Lung (tissue), 12 donors: ENCODE data around the gene NTM. TPM values are rescaled to one million over a fixed set of nuclear protein-coding genes. Genes with fewer than 3 reads are reported as not detected.

Source experiments
- ATAC-seq: fragments of 200-7000 bp; cut with Tn5 transposase; one replicate; pipeline ENCODE4 v1.9.1; 2020; ENCODE audit warnings: moderate number of reproducible peaks; ENCODE audit not compliant: insufficient read depth, low FRiP score
- DNase-seq, 3 donors: peaks; one replicate each; pipeline ENCODE4 v3.0.0-alpha.2; 2013 to 2017
- H3K27ac ChIP-seq, 2 donors: one replicate each; pipeline ENCODE4 v1.5.1; 2013; ENCODE audit warnings: mild to moderate bottlenecking in 2 of 2, moderate library complexity in 2 of 2, control low read depth in 1 of 2, inconsistent platforms in 1 of 2, low read depth in 1 of 2, low read length in 1 of 2
- H3K27me3 ChIP-seq, 3 donors: one replicate each; pipeline ENCODE4 v1.5.1; 2013; ENCODE audit warnings: low read length in 2 of 3; ENCODE audit not compliant: control insufficient read depth in 3 of 3, insufficient read depth in 3 of 3
- H3K36me3 ChIP-seq, 4 donors: one replicate each; pipeline ENCODE4 v1.5.1; 2013; ENCODE audit warnings: low read length in 4 of 4, mild to moderate bottlenecking in 1 of 4, moderate library complexity in 1 of 4; ENCODE audit not compliant: control insufficient read depth in 4 of 4, insufficient read depth in 4 of 4
- H3K4me1 ChIP-seq, 5 donors: one replicate each; pipeline ENCODE4 v1.5.1; 2013; ENCODE audit warnings: low read length in 5 of 5, mild to moderate bottlenecking in 2 of 5, moderate library complexity in 1 of 5; ENCODE audit not compliant: control insufficient read depth in 5 of 5, insufficient read depth in 5 of 5
- H3K4me3 ChIP-seq: one replicate; pipeline ENCODE4 v1.5.1; 2013; ENCODE audit warnings: mild to moderate bottlenecking, control low read depth, moderate library complexity
- H3K9ac ChIP-seq, 2 donors: one replicate each; pipeline ENCODE4 v1.5.1; 2013; ENCODE audit warnings: low read length in 2 of 2, control low read depth in 1 of 2; ENCODE audit not compliant: insufficient read depth in 1 of 2
- H3K9me3 ChIP-seq, 4 donors: one replicate each; pipeline ENCODE4 v1.5.1; 2013; ENCODE audit warnings: low read length in 3 of 4, mild to moderate bottlenecking in 1 of 4, moderate library complexity in 1 of 4; ENCODE audit not compliant: control insufficient read depth in 4 of 4, insufficient read depth in 3 of 4
- CTCF ChIP-seq: IDR thresholded peaks from 2 replicates; pipeline ENCODE4 v1.5.1; 2012; ENCODE audit warnings: mild to moderate bottlenecking; ENCODE audit errors: control extremely low read depth, extremely low read depth
- WGBS, 2 donors: extraction: QIAGEN DNeasy Blood & Tissue Kit; methylation state at CpG; one replicate each; pipeline ENCODE4 v1.1.7; 2013; 5-methylcytosine and 5-hydroxymethylcytosine counted together
- polyA plus RNA-seq, 2 donors: library from polyadenylated mRNA; stranded (reverse); fragments of 200-250 nt; gene quantifications; one replicate each; pipeline ENCODE4 v1.2.1, GENCODE V29; 2013
- total RNA-seq, 2 donors: library from RNA; depleted of rRNA in 1 of 2; stranded (reverse); fragments of >200 nt in 1 of 2; gene quantifications; one replicate each; pipeline ENCODE4 v1.2.1, GENCODE V29; 2014 to 2021
- donor health status: control.
- donor health status: control.
- donor health status: Bipolar disorder and iron deficiency.
- donor health status: healthy.
- donor health status: DM: yes; HTN: yes; CAD: no.

NTM gene
- total and polyA plus RNA-seq, 4 donors = 0.39 to 30.9 (median 7.2) TPM

- peaks cover 0 to 4% (median 0%) of the 10 kb centered on the region in 4 donors for H3K9me3 ChIP-seq
- no peak overlapping the region for H3K4me3 ChIP-seq
- H3K27ac ChIP-seq = no peak overlapping the region
- peaks cover 0 to 19% (median 0%) of the 10 kb centered on the region in 5 donors for H3K4me1 ChIP-seq
- no peak for ATAC-seq
- DNase-seq = peak; percentile 35 to 86 (median 65)
- WGBS, 2 donors = 64 to 78% methylated on average over 6 of the region's 6 CpGs
- H3K36me3 ChIP-seq = no peaks in the 10 kb centered on the region
- no peak for TF ChIP-seq CTCF
- peaks cover 0 to 3% (median 3%) of the 10 kb centered on the region in 3 donors for H3K27me3 ChIP-seq
- no peak overlapping the region for H3K9ac ChIP-seq
Observed at GRCh38 chr11:132022733-132023478, 652.5 kb downstream of the NTM start.

DNA sequence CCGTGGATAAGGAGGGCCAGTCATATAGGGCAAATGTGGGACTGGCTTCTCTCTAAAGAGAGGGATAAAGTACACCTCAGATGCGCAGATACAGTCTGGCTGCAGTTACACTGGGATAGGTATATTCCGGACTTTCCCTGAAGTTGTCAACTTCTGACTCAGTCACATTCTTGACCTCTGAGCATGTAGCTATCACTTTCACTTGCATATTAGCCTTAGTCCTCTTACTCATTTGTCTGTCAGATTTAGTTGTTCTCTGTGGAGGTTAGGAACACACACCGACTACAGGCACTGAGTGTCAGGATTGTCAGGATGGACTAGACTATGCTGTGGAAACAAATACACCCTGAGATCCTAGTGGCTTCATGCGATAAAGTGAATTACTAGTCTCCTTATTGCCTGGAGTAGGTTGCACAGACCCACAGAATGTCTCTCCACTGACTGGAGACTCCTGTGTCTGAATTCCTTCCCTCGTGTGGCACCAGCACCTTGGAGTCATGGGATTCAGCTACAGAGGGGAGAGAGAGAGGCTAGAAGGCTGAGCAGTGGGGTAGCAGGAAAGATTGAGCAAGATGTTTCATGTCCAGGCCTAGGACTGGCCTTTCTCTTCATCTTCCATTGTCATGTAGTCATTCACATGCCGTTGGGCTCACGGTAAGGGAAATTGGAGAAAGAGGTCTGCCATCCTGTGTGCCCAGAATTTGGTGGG lies 654.3 kb downstream of the NTM start:
- ATAC-seq (no peak), DNase-seq (no peak)
- no peak for TF ChIP-seq CTCF
- Histone ChIP-seq H3K9ac (no peak overlapping the region), H3K4me3 (no peak overlapping the region), H3K9me3 (peaks cover 0 to 3% (median 0%) of the 10 kb centered on the region in 4 donors), H3K36me3 (no peaks in the 10 kb centered on the region), H3K27me3 (peaks cover 0 to 3% (median 0%) of the 10 kb centered on the region in 3 donors), H3K4me1 (peaks cover 0 to 29% (median 0%) of the 10 kb centered on the region in 5 donors), H3K27ac (no peak overlapping the region)
- WGBS, 2 donors = 84 to 91% methylated on average over 8 of the region's 8 CpGs

- Histone ChIP-seq H3K36me3 (no peaks in the 10 kb centered on the region), H3K27me3 (peaks cover 0 to under 1% (median 0%) of the 10 kb centered on the region in 3 donors), H3K9ac (no peak overlapping the region), H3K27ac (no peak overlapping the region), H3K4me3 (no peak overlapping the region), H3K9me3 (no peaks in the 10 kb centered on the region), H3K4me1 (peaks cover 0 to 38% (median 1%) of the 10 kb centered on the region in 5 donors)
- no peak for ATAC-seq
- DNase-seq = no peak
- 68 to 86% methylated on average over 3 of the region's 3 CpGs for WGBS, 2 donors
- no peak for TF ChIP-seq CTCF
Observed at GRCh38 chr11:132026746-132027145, 656.3 kb downstream of the NTM start.
